Fibroblast of skin of right biceps (primary cell): ENCODE measurements around the gene LTBP2.
"Not testable (repeated sequence)": the region's sequence is repeated elsewhere in the genome, so short reads cannot be mapped to it uniquely, and the experiment has no call there.

Experiments
- DNase-seq: peaks from one replicate; pipeline ENCODE4 v3.0.0-alpha.2; 2013

Gene LTBP2

GRCh38 chr14:74472601-74473000, 139.4 kb downstream of the LTBP2 start:
- no peak for DNase-seq

- no peak for DNase-seq
Observed at GRCh38 chr14:74469548-74470518, 142.2 kb downstream of the LTBP2 start.

GRCh38 chr14:74468513-74468912, 143.5 kb downstream of the LTBP2 start:
- DNase-seq: no peak

GRCh38 chr14:74465335-74465734, 146.7 kb downstream of the LTBP2 start:
- DNase-seq: no peak

- DNase-seq: no peak
Observed at GRCh38 chr14:74464785-74465184, 147.3 kb downstream of the LTBP2 start.

GRCh38 chr14:74463697-74464096, 148.3 kb downstream of the LTBP2 start:
- no peak for DNase-seq

GRCh38 chr14:74462993-74463392, 149.0 kb downstream of the LTBP2 start:
- DNase-seq: no peak

- DNase-seq: no peak
Observed at GRCh38 chr14:74459976-74460375, 152.1 kb downstream of the LTBP2 start.

GRCh38 chr14:74459289-74459946, 152.6 kb downstream of the LTBP2 start:
- peak; percentile 55 for DNase-seq

- no peak for DNase-seq
Observed at GRCh38 chr14:74457565-74457895, 154.5 kb downstream of the LTBP2 start.

GRCh38 chr14:74456684-74457564, 155.1 kb downstream of the LTBP2 start:
- DNase-seq: no peak

GRCh38 chr14:74454397-74454796, 157.6 kb downstream of the LTBP2 start:
- not testable (repeated sequence) for DNase-seq
